ENCODE results near the gene MS4A7. TPM values are rescaled to one million over a fixed set of nuclear protein-coding genes. Genes with fewer than 3 reads are reported as not detected.

MS4A7 gene
- total and polyA plus RNA-seq, 7 donors = 6.9 to 51.0 (median 26.9) TPM

- Histone ChIP-seq H3K27ac (no peak overlapping the region), H3K27me3 (no peaks in the 10 kb centered on the region), H3K4me1 (no peaks in the 10 kb centered on the region), H3K9me3 (no peaks in the 10 kb centered on the region), H3K36me3 (no peaks in the 10 kb centered on the region), H3K4me3 (no peak overlapping the region)
- intact Hi-C loops (cut with DNase I) = no loop called here
- no peak for DNase-seq
- WGBS, 2 donors = 97% methylated on average over 3 of the region's 3 CpGs
- TF ChIP-seq EP300 (IDR thresholded peaks at IDR 0.05) = no peak
- TF ChIP-seq POLR2A (IDR thresholded peaks at IDR 0.05) = no peak
Measured at GRCh38 chr11:60375316-60375715, 3.0 kb upstream of the MS4A7 start.

GRCh38 chr11:60376601-60377000 lies 1.7 kb upstream of the MS4A7 start:
- TF ChIP-seq CTCF (IDR thresholded peaks at IDR 0.05) (no peak), POLR2A (IDR thresholded peaks at IDR 0.05) (no peak), EP300 (IDR thresholded peaks at IDR 0.05) (no peak)
- H3K27ac ChIP-seq = peak overlapping the region in 1 of 4 donors; percentile 46

GRCh38 chr11:60377401-60378136 lies 763 bp upstream of the MS4A7 start:
- peak overlapping the region in 2 of 4 donors; percentile 30 to 46 for H3K27ac ChIP-seq
- WGBS, 2 donors = 69 to 84% methylated on average over 2 of the region's 2 CpGs
- DNase-seq = peak; percentile 79
- intact Hi-C loops (cut with DNase I) = no loop called here
- no peaks in the 10 kb centered on the region for H3K27me3 ChIP-seq
- no peak overlapping the region for H3K4me3 ChIP-seq
- H3K9me3 ChIP-seq = no peaks in the 10 kb centered on the region
- TF ChIP-seq CTCF (IDR thresholded peaks at IDR 0.05) (no peak), POLR2A (IDR thresholded peaks at IDR 0.05) (no peak), POLR2AphosphoS5 (IDR thresholded peaks at IDR 0.05) (peak in 2 of 4 donors; percentile 13 to 26), EP300 (IDR thresholded peaks at IDR 0.05) (peak in 2 of 4 donors; percentile 22 to 24)
- no peaks in the 10 kb centered on the region for H3K36me3 ChIP-seq
- H3K4me1 ChIP-seq = no peaks in the 10 kb centered on the region

More at GRCh38 chr11:60376601-60377000, 1.7 kb upstream of the MS4A7 start:
- WGBS, 2 donors = 65 to 85% methylated on average over 3 of the region's 3 CpGs
- no peaks in the 10 kb centered on the region for H3K9me3 ChIP-seq
- H3K4me1 ChIP-seq = no peaks in the 10 kb centered on the region
- intact Hi-C loops (cut with DNase I) = no loop called here
- no peak overlapping the region for H3K4me3 ChIP-seq
- no peaks in the 10 kb centered on the region for H3K36me3 ChIP-seq
- no peak for DNase-seq
- no peaks in the 10 kb centered on the region for H3K27me3 ChIP-seq

GRCh38 chr11:60389279-60389910 lies 11.1 kb downstream of the MS4A7 start:
- H3K4me1 ChIP-seq = no peaks in the 10 kb centered on the region
- TF ChIP-seq POLR2A (IDR thresholded peaks at IDR 0.05) = no peak
- DNase-seq = no peak
- H3K4me3 ChIP-seq = no peak overlapping the region
- intact Hi-C loops (cut with DNase I) = no loop called here
- H3K27ac ChIP-seq = peak overlapping the region in 1 of 4 donors; percentile 28
- no peaks in the 10 kb centered on the region for H3K9me3 ChIP-seq
- H3K36me3 ChIP-seq = no peaks in the 10 kb centered on the region
- H3K27me3 ChIP-seq = no peaks in the 10 kb centered on the region
- 57 to 61% methylated on average over 5 of the region's 5 CpGs for WGBS, 2 donors

- H3K4me3 ChIP-seq = no peak overlapping the region
- H3K27me3 ChIP-seq = no peaks in the 10 kb centered on the region
- no peaks in the 10 kb centered on the region for H3K9me3 ChIP-seq
- intact Hi-C loops (cut with DNase I) = no loop called here
- no peaks in the 10 kb centered on the region for H3K4me1 ChIP-seq
- no peak for TF ChIP-seq POLR2A (IDR thresholded peaks at IDR 0.05)
- no peak for TF ChIP-seq EP300 (IDR thresholded peaks at IDR 0.05)
- TF ChIP-seq CTCF (IDR thresholded peaks at IDR 0.05) = no peak
- no peak for TF ChIP-seq POLR2AphosphoS5 (IDR thresholded peaks at IDR 0.05)
- peak overlapping the region in 1 of 4 donors; percentile 28 for H3K27ac ChIP-seq
- H3K36me3 ChIP-seq = no peaks in the 10 kb centered on the region
- no peak for DNase-seq
Measured at GRCh38 chr11:60390419-60390818, 12.1 kb downstream of the MS4A7 start.

Measured in sigmoid colon (tissue), 7 donors.